Activated T-helper 1 cell treated with anti-CD3 and anti-CD28 coated beads, Interleukin-12 subunit alpha, Interleukin-12 subunit beta, Interleukin-2, Interleukin-4 antibody, amounts not matched to agents 30 ng/mL and 10 ng/mL and 1 ng/mL, durations not matched to agents 14 hours and 24 hours and 36 hours (primary cell): Measurements from ENCODE around the gene GRIPAP1. TPM values are rescaled to one million over a fixed set of nuclear protein-coding genes. Genes with fewer than 3 reads are reported as not detected.
A peak's percentile ranks its signal among the peaks of the same experiment; 100 is the strongest.

Source experiments
- DNase-seq: peaks from one replicate; pipeline ENCODE4 v3.0.0; 2021; ENCODE audit warnings: low spot score
- H3K27ac Mint-ChIP-seq: one replicate; pipeline ENCODE4 v1.8.0; 2021; ENCODE audit warnings: mild to moderate bottlenecking, mixed read lengths
- H3K27me3 Mint-ChIP-seq: one replicate; pipeline ENCODE4 v1.8.0; 2022; ENCODE audit warnings: mild to moderate bottlenecking, moderate library complexity, mixed read lengths; ENCODE audit not compliant: insufficient read depth
- H3K36me3 Mint-ChIP-seq: one replicate; pipeline ENCODE4 v1.8.0; 2021; ENCODE audit warnings: low read depth, mixed read lengths
- H3K4me1 Mint-ChIP-seq: one replicate; pipeline ENCODE4 v1.8.0; 2021; ENCODE audit warnings: low read depth, mixed read lengths
- H3K4me3 Mint-ChIP-seq: one replicate; pipeline ENCODE4 v1.8.0; 2021; ENCODE audit warnings: mild to moderate bottlenecking, moderate library complexity, mixed read lengths
- H3K9me3 Mint-ChIP-seq: one replicate; pipeline ENCODE4 v1.8.0; 2021; ENCODE audit warnings: mixed read lengths
- intact Hi-C: fragments of 100-400 bp; cut with micrococcal nuclease; formaldehyde crosslinking; loops from one replicate; pipeline ENCODE4 v1.15.1; 2024
- total RNA-seq: library from RNA; stranded (reverse); gene quantifications from 2 replicates; pipeline ENCODE4 v1.2.3, GENCODE V29; 2022

GRIPAP1 gene
- total RNA-seq, 1 donor from 2014 or later: 85.8 TPM

- intact Hi-C loops: no loop called here
- no peak overlapping the region for H3K4me3 Mint-ChIP-seq
- H3K27me3 Mint-ChIP-seq: no peaks in the 10 kb centered on the region
- H3K36me3 Mint-ChIP-seq: peaks cover 10% of the 10 kb centered on the region
- no peak overlapping the region for H3K27ac Mint-ChIP-seq
- peaks cover 10% of the 10 kb centered on the region for H3K4me1 Mint-ChIP-seq
- no peaks in the 10 kb centered on the region for H3K9me3 Mint-ChIP-seq
- DNase-seq: no peak
Observed at GRCh38 chrX:48969471-48969870, 32.6 kb downstream of the GRIPAP1 start.

- Mint-ChIP-seq H3K27ac (no peak overlapping the region), H3K36me3 (peaks cover 14% of the 10 kb centered on the region), H3K4me3 (no peak overlapping the region), H3K4me1 (peaks cover 9% of the 10 kb centered on the region), H3K9me3 (no peaks in the 10 kb centered on the region), H3K27me3 (no peaks in the 10 kb centered on the region)
- no peak for DNase-seq
- intact Hi-C loops: no loop called here
Observed at GRCh38 chrX:48968377-48968776, 33.7 kb downstream of the GRIPAP1 start.

GRCh38 chrX:48966796-48967579, 35.1 kb downstream of the GRIPAP1 start:
- Mint-ChIP-seq H3K4me3 (no peak overlapping the region), H3K27me3 (no peaks in the 10 kb centered on the region), H3K4me1 (no peaks in the 10 kb centered on the region), H3K36me3 (peaks cover 10% of the 10 kb centered on the region), H3K9me3 (no peaks in the 10 kb centered on the region), H3K27ac (no peak overlapping the region)
- intact Hi-C loops: no loop called here
- no peak for DNase-seq

DNA sequence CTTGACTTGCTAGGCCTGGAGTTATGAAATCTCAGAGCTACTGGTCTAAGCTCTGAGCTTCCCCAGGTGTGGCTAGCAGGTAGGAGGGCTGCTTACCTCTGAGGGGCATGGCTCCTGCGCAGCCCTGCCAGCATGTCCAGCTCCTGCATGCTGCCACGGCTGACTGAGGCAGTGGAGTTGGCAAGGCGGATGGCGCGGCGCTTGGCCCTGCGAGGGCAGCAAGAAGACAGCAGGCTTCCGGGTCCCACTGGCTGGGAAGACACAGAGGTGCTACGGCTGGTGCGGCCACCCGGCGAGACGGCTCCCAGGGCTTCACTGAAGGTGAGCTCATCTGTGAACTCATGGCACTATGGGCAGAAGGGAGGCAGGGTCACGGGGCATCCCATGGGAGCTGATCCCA, 36.1 kb downstream of the GRIPAP1 start:
- Mint-ChIP-seq H3K4me3 (no peak overlapping the region), H3K9me3 (no peaks in the 10 kb centered on the region), H3K27me3 (no peaks in the 10 kb centered on the region), H3K36me3 (peaks cover 10% of the 10 kb centered on the region), H3K27ac (no peak overlapping the region), H3K4me1 (no peaks in the 10 kb centered on the region)
- DNase-seq: no peak
- intact Hi-C loops: no loop called here

DNA sequence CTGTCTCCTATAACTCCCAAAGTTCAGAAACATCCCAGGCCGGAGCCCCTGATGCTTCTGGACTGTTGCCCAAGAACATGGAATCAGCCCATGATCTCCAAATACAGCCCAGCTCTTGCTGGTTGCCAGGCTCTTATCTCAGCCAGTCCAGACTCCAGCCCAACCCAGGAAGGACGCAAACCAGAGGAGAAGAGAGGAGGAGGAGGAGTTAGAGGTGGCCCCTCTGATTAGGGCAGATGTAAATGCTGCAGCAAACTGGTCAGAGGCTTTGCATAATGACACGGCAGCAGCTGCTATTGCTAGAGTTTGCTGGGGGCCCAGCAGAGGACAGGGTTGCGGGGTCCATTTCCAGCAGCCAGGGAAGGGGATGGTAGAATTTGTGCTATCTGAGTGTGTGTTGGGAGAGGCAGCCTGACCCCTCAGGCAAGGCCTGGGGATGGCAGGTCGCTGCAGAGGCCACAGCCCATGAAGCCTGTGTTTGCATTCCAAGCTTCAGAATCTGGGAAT, 40.4 kb downstream of the GRIPAP1 start:
- no peak for DNase-seq
- Mint-ChIP-seq H3K4me3 (no peak overlapping the region), H3K27me3 (no peaks in the 10 kb centered on the region), H3K27ac (no peak overlapping the region), H3K9me3 (no peaks in the 10 kb centered on the region), H3K36me3 (peaks cover 12% of the 10 kb centered on the region), H3K4me1 (peaks cover 19% of the 10 kb centered on the region)
- intact Hi-C loops: no loop called here

DNA sequence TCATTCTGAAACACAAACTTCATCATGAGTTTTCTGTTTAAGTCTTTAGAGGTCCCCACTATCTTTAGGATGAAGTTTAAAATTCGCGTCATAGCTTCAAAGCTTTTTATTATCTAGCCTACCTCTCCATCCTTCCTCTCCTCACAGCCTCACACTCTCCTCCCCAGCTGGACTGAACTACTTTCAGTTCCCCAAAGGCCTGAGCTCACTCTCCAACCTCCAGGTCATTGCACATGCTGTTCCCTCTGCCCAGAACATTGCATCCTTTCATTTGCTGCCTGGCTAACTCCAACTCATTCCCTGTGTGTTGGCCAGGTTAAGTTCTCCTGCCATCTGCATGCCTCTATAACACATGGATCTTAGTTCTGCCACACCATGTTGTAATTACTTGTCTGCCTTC, 41.8 kb downstream of the GRIPAP1 start:
- Mint-ChIP-seq H3K36me3 (peaks cover 13% of the 10 kb centered on the region), H3K27me3 (no peaks in the 10 kb centered on the region), H3K27ac (peak overlapping the region; percentile 72), H3K9me3 (no peaks in the 10 kb centered on the region), H3K4me1 (peaks cover 25% of the 10 kb centered on the region), H3K4me3 (peak overlapping the region; percentile 98)
- intact Hi-C loops: no loop called here
- no peak for DNase-seq

GRCh38 chrX:48958635-48959094, 43.4 kb downstream of the GRIPAP1 start:
- Mint-ChIP-seq H3K9me3 (no peaks in the 10 kb centered on the region), H3K36me3 (peaks cover 15% of the 10 kb centered on the region), H3K27me3 (no peaks in the 10 kb centered on the region), H3K4me1 (peaks cover 33% of the 10 kb centered on the region), H3K4me3 (peak overlapping the region; percentile 98), H3K27ac (peak overlapping the region; percentile 100)
- intact Hi-C loops: loop anchor here (1.0 kb wide), 6 partner anchors 39 to 361 kb away; partner anchors contain the start of genes GRIPAP1, PIM2, TFE3 and WDR13
- peak; percentile 2 for DNase-seq

DNA sequence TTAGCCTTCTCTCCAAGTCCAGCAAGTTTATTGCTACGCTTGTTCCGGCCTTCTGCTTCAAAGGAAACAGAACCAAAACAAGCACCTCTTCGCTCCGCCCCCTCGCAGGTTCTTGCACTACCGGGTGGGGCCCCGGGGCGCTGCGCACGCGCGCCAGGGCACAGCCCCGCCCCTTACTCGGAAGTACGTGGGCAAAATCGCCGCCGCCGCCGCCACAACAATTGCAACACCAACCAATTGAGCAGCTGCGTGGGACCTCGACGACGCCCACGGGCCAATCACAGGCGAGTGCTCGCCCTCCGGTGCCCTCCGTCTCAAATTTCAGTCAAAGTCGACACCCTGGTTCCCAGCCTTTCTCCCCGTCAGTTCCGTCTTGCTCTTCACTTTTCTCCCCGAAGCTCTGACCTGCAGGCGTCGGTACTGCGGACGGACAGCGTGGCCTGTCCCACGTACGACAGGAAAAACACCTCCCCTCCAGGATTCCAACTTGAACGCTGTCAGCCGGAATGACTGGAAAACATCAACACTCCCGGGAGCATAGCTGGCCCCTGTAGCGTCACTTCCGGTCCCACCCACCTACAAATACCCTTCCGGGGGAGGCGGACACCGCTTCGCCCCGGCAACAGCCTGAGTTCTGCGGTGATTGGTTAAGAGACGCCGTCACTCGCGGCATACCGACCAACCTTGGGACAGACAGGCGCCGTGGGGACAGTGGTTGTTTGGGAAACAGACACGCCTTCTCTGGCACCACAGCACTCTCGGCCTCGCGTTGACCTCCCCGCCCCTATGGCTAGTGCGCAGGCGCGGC, 44.0 kb downstream of the GRIPAP1 start:
- peak; percentile 90 for DNase-seq
- Mint-ChIP-seq H3K27ac (peak overlapping the region; percentile 100), H3K4me1 (peaks cover 33% of the 10 kb centered on the region), H3K9me3 (no peaks in the 10 kb centered on the region), H3K27me3 (no peaks in the 10 kb centered on the region), H3K4me3 (peak overlapping the region; percentile 98), H3K36me3 (peaks cover 13% of the 10 kb centered on the region)
- intact Hi-C loops: loop anchor here (1.0 kb wide), 8 partner anchors 21 to 361 kb away; partner anchors contain the start of genes GRIPAP1, PIM2, TFE3 and WDR13

- Mint-ChIP-seq H3K9me3 (no peaks in the 10 kb centered on the region), H3K27ac (peak within 1 kb of the TSS; percentile 100), H3K4me1 (peaks cover 39% of the 10 kb centered on the region), H3K36me3 (peaks cover 17% of the 10 kb centered on the region), H3K27me3 (no peaks in the 10 kb centered on the region), H3K4me3 (peak within 1 kb of the TSS; percentile 98)
- peak; percentile 68 for DNase-seq
- intact Hi-C loops: loop anchor here (1.0 kb wide), 2 partner anchors 20 to 281 kb away; no protein-coding TSS in a partner anchor
Observed at GRCh38 chrX:48957477-48957826, 44.6 kb downstream of the GRIPAP1 start, which contains the start of gene OTUD5. Gene OTUD5, minus strand, starts transcription at chrX:48957607. Its CDS starts 37 bp downstream, at chrX:48957570.

DNA sequence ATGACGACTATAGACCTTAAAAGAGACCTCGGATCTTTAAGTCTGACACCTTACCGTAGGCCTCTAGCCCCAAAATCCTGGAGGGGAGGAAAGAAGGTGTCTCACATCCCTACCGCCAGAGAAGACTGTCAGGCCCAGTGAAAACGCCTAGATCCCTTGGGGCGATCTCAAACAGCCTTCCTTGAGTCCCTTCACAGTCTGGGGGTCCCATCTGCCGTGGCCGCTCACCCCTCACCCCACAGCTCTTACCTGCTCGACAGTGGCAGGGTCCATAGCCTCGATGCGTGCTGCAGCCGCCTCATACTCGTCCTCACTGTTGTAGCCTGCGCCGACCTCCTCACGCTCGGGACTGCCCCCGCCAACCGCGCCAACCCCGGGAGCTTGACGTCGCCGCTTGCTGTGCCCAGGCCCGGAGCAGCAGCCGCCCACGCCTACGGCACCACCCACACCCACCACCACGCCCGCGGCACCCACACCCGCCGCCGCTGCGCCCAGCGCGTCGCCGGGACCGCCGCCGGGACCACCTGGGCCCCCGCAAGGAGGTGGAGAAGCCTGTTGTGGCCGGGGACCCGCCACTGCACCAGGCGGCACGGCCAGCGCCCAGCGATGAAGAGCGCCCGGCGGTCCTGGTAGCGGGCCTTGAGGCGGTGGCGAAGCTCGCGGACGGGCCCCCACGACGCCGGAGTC, 45.2 kb downstream of the GRIPAP1 start:
- Mint-ChIP-seq H3K27me3 (no peaks in the 10 kb centered on the region), H3K36me3 (peaks cover 20% of the 10 kb centered on the region), H3K9me3 (no peaks in the 10 kb centered on the region), H3K4me3 (peak overlapping the region; percentile 85), H3K4me1 (peaks cover 45% of the 10 kb centered on the region), H3K27ac (peak overlapping the region; percentile 80)
- intact Hi-C loops: loop anchor here (1.0 kb wide), 2 partner anchors 20 to 281 kb away; no protein-coding TSS in a partner anchor
- DNase-seq: peak; percentile 35

DNA sequence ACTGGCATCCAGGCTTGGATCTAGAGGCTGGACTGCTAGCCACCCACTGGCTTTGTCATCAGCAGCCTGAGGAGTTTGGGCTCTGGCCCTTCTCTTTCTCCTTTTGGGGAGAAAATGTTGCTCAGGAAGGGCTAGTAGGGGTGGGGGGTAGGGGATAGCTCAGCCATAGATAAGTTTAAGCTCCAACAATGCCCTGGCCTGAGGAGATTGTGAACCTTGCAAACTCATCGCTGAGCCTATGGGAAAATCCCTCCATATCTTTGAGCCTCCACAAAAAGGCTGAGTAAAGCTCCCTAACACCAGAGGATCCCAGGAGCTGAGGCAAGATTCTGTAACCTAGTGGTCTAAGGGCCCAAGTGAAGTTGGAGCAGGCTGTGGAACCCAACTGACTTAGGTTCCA, 53.5 kb downstream of the GRIPAP1 start:
- Mint-ChIP-seq H3K4me3 (no peak overlapping the region), H3K27me3 (no peaks in the 10 kb centered on the region), H3K27ac (no peak overlapping the region), H3K9me3 (no peaks in the 10 kb centered on the region), H3K4me1 (peaks cover 24% of the 10 kb centered on the region), H3K36me3 (peaks cover 13% of the 10 kb centered on the region)
- intact Hi-C loops: loop anchor here (5.0 kb wide), 1 partner anchor 301 kb away; no protein-coding TSS in a partner anchor
- DNase-seq: no peak
